Loucy (cell line): Measurements from ENCODE around the gene PALB2.

ENCODE experiments used
- H2AFZ ChIP-seq: fragments of 200-600 bp; sonication (generic); 2 replicates; pipeline ENCODE4 v1.6.0; 2016; ENCODE audit warnings: antibody characterized with exemption, mild to moderate bottlenecking, low read length, moderate library complexity
- H3F3A ChIP-seq: fragments of 200-600 bp; 2 replicates; pipeline ENCODE4 v1.6.0; 2016; ENCODE audit warnings: antibody characterized with exemption, low read depth, mild to moderate bottlenecking
- H3K27me3 ChIP-seq: fragments of 200-600 bp; sonication (generic); 2 replicates; pipeline ENCODE4 v1.6.1; 2014; ENCODE audit warnings: low read length, mild to moderate bottlenecking; ENCODE audit not compliant: insufficient read depth, poor library complexity, severe bottlenecking
- H3K36me3 ChIP-seq: fragments of 200-600 bp; sonication (generic); 2 replicates; pipeline ENCODE4 v1.6.1; 2016; ENCODE audit warnings: low read length; ENCODE audit not compliant: insufficient read depth
- H3K4me1 ChIP-seq: fragments of 200-600 bp; sonication (generic); 2 replicates; pipeline ENCODE4 v1.5.1; 2014; ENCODE audit warnings: low read length, mild to moderate bottlenecking; ENCODE audit not compliant: insufficient read depth, poor library complexity, severe bottlenecking
- H3K4me2 ChIP-seq: fragments of 200-600 bp; sonication (generic); 2 replicates; pipeline ENCODE4 v1.6.0; 2014; ENCODE audit warnings: antibody characterized with exemption, low read length, low read depth, mild to moderate bottlenecking; ENCODE audit not compliant: poor library complexity, severe bottlenecking
- H3K4me3 ChIP-seq: fragments of 200-600 bp; sonication (generic); 2 replicates; pipeline ENCODE4 v1.5.1; 2014; ENCODE audit warnings: low read length, mild to moderate bottlenecking, mixed read lengths; ENCODE audit not compliant: poor library complexity, severe bottlenecking
- H3K79me2 ChIP-seq: fragments of 200-600 bp; sonication (generic); 2 replicates; pipeline ENCODE4 v1.6.1; 2014; ENCODE audit warnings: low read length; ENCODE audit not compliant: insufficient read depth
- H3K9ac ChIP-seq: fragments of 200-600 bp; sonication (generic); 2 replicates; pipeline ENCODE4 v1.6.0; 2014; ENCODE audit warnings: mild to moderate bottlenecking, low read depth, low read length, moderate library complexity; ENCODE audit not compliant: poor library complexity, severe bottlenecking
- H3K9me2 ChIP-seq: fragments of 200-600 bp; sonication (generic); replicated peaks from 2 replicates; pipeline ENCODE4 v1.6.1; 2016; ENCODE audit warnings: low read depth, low read length, mixed read lengths
- H3K9me3 ChIP-seq: fragments of 200-600 bp; sonication (generic); 2 replicates; pipeline ENCODE4 v1.6.1; 2014; ENCODE audit warnings: mild to moderate bottlenecking, antibody characterized with exemption, low read length, low read depth; ENCODE audit not compliant: insufficient read depth
- H4K20me1 ChIP-seq: fragments of 200-600 bp; sonication (generic); 2 replicates; pipeline ENCODE4 v1.6.0; 2014; ENCODE audit warnings: antibody characterized with exemption, low read length, mild to moderate bottlenecking; ENCODE audit not compliant: insufficient read depth, poor library complexity, severe bottlenecking
- CTCF ChIP-seq: fragments of 200-600 bp; sonication (generic); conservative IDR thresholded peaks from 2 replicates; pipeline ENCODE4 v1.5.1; 2014; ENCODE audit warnings: mild to moderate bottlenecking, antibody characterized with exemption, low read length
- EZH2phosphoT487 ChIP-seq: fragments of 200-600 bp; IDR thresholded peaks from 2 replicates; pipeline ENCODE4 v1.6.1; 2018; ENCODE audit warnings: antibody characterized with exemption, mild to moderate bottlenecking, moderate library complexity, borderline replicate concordance

The PALB2 gene

DNA sequence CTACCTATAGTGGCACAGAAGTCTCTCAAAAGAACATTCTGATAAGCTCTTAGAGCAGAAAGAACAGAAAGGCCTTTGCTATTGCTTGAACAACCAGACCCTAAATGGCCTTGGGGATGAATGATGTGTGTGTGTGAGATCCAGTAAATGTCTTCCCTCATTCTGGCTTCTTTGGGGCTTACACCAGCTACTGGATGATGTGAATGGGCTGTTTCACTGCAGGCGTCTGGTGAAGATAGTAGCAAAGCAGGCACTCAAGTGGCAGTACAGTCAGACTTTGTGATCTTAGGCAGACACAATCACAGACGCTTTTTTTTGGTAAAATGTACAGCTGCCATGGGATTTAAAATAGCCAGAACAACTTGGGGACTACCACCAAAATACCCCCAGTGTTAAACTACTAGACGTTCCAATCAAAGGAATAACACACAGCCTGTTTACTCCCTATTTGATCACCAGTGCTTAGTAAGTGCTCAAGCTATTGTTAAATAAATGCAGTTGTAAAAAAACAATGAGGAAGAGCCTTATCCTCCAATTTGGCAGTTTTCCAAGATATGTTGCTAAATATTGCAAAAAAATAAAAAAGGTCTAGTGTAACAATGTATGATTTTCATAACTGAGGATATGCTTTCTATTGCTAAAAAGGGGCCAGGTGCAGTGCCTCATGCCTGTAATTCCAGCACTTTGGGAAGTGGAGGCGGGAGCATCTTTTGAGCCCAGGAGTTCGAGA lies 62.8 kb downstream of the PALB2 start:
- no peak for TF ChIP-seq EZH2phosphoT487
- TF ChIP-seq CTCF, result no peak
- H3F3A ChIP-seq, result no peaks in the 10 kb centered on the region

DNA sequence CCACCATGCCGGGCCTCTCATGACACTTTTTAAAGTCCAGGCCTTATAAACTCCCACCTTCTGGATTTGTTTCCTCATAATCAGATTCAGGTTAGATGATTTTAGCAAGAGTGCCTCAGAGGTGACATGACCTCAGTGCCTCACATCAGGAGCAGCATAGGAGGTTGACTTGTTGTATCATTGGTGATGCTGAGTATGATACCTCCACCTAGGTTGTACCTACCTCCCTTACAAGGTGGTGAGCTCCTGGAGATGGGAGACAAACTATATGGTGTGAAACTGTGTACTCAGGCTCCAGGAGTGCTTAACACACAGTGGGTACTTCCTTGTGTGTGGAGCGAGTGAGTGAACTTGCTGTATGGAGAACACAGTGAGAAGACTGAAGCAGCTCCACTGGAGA lies 63.6 kb downstream of the PALB2 start:
- H3K9me3 ChIP-seq, result no peaks in the 10 kb centered on the region
- TF ChIP-seq CTCF (no peak), EZH2phosphoT487 (no peak)
- H3K4me1 ChIP-seq, result no peaks in the 10 kb centered on the region
- no peaks in the 10 kb centered on the region for H3K79me2 ChIP-seq
- no peak overlapping the region for H3K4me2 ChIP-seq
- H3K4me3 ChIP-seq, result no peak overlapping the region
- no peaks in the 10 kb centered on the region for H3F3A ChIP-seq
- no peak overlapping the region for H2AFZ ChIP-seq
- no peaks in the 10 kb centered on the region for H3K27me3 ChIP-seq
- no peak overlapping the region for H3K9ac ChIP-seq
- H3K9me2 ChIP-seq, result no peaks in the 10 kb centered on the region
- peaks cover 31% of the 10 kb centered on the region for H3K36me3 ChIP-seq
- H4K20me1 ChIP-seq, result no peaks in the 10 kb centered on the region

More for the DNA sequence above, 62.8 kb downstream of the PALB2 start:
- Histone ChIP-seq H3K9me3 (no peaks in the 10 kb centered on the region), H3K36me3 (peaks cover 31% of the 10 kb centered on the region), H3K9me2 (no peaks in the 10 kb centered on the region), H3K79me2 (no peaks in the 10 kb centered on the region), H2AFZ (no peak overlapping the region), H3K27me3 (no peaks in the 10 kb centered on the region), H3K4me1 (no peaks in the 10 kb centered on the region), H3K4me2 (no peak overlapping the region), H3K4me3 (no peak overlapping the region), H3K9ac (no peak overlapping the region), H4K20me1 (no peaks in the 10 kb centered on the region)

GRCh38 chr16:23575834-23576233 lies 65.3 kb downstream of the PALB2 start:
- no peaks in the 10 kb centered on the region for H3F3A ChIP-seq
- no peak overlapping the region for H2AFZ ChIP-seq
- no peaks in the 10 kb centered on the region for H4K20me1 ChIP-seq
- H3K9me3 ChIP-seq, result no peaks in the 10 kb centered on the region
- no peaks in the 10 kb centered on the region for H3K9me2 ChIP-seq
- peaks cover 31% of the 10 kb centered on the region; the same call in 1 of the 2 replicates for H3K36me3 ChIP-seq
- no peaks in the 10 kb centered on the region for H3K79me2 ChIP-seq
- no peak overlapping the region for H3K4me2 ChIP-seq
- H3K27me3 ChIP-seq, result no peaks in the 10 kb centered on the region
- H3K4me1 ChIP-seq, result no peaks in the 10 kb centered on the region
- no peak overlapping the region for H3K9ac ChIP-seq
- no peak overlapping the region for H3K4me3 ChIP-seq
- TF ChIP-seq EZH2phosphoT487, result no peak
- no peak for TF ChIP-seq CTCF
